ENCODE data around the gene PLAGL2. TPM values are rescaled to one million over a fixed set of nuclear protein-coding genes. Genes with fewer than 3 reads are reported as not detected.
"Not testable (repeated sequence)": the region's sequence is repeated elsewhere in the genome, so short reads cannot be mapped to it uniquely, and the experiment has no call there.

PLAGL2 gene
- total RNA-seq, 3 donors from 2014 or later, result 2.9 to 7.6 (median 4.3) TPM

DNA sequence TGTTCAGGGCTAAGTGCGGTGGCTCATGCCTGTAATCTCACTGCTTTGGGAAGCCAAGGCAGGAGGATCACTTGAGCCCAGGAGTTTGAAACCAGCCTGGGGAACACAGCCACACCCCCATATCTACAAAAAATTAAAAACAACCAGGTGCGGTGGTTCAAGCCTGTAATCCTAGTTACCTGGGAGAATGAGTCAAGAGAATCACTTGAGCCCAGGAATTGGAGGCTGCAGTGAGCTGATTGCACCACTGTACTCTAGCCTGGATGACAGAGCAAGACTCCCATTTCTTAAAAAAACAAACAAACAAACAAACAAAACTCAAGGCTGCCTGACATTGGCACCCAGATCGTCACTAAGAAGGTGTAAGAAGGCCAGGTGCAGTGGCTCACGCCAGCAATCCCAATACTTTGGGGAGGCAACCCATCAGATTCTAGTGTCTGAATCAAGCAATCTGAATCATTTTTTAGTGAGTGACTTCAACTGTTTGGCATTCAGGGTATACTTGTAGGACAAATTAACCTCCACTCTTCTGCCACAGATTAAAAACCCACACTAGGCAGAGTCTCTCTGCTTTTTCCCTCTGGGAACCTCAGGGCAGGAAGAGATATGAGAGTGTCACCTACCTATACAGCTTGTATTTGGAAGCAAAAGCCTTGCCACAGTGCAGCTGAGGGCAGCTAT, 6.1 kb downstream of the PLAGL2 start:
- no peak overlapping the region for H3K4me3 ChIP-seq
- H3K27me3 ChIP-seq, result no peaks in the 10 kb centered on the region
- H3K4me1 ChIP-seq, result peaks cover 5 to 40% of the 10 kb centered on the region in 2 donors
- no peaks in the 10 kb centered on the region for H3K36me3 ChIP-seq
- H3K9me3 ChIP-seq, result no peaks in the 10 kb centered on the region
- peak overlapping the region; percentile 97 to 99 for H3K27ac ChIP-seq
- intact Hi-C loops (cut with DNase I; ENCODE audit: low total_unique reads), result no loop called here
- DNase-seq (ENCODE audit: low spot score in 2 of 2), result no peak
- TF ChIP-seq POLR2AphosphoS5 (IDR thresholded peaks at IDR 0.05) (no peak), POLR2A (IDR thresholded peaks at IDR 0.05) (no peak)
- TF ChIP-seq, protein P1, sequence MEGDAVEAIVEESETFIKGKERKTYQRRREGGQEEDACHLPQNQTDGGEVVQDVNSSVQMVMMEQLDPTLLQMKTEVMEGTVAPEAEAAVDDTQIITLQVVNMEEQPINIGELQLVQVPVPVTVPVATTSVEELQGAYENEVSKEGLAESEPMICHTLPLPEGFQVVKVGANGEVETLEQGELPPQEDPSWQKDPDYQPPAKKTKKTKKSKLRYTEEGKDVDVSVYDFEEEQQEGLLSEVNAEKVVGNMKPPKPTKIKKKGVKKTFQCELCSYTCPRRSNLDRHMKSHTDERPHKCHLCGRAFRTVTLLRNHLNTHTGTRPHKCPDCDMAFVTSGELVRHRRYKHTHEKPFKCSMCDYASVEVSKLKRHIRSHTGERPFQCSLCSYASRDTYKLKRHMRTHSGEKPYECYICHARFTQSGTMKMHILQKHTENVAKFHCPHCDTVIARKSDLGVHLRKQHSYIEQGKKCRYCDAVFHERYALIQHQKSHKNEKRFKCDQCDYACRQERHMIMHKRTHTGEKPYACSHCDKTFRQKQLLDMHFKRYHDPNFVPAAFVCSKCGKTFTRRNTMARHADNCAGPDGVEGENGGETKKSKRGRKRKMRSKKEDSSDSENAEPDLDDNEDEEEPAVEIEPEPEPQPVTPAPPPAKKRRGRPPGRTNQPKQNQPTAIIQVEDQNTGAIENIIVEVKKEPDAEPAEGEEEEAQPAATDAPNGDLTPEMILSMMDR (IDR thresholded peaks at IDR 0.05), result no peak

DNA sequence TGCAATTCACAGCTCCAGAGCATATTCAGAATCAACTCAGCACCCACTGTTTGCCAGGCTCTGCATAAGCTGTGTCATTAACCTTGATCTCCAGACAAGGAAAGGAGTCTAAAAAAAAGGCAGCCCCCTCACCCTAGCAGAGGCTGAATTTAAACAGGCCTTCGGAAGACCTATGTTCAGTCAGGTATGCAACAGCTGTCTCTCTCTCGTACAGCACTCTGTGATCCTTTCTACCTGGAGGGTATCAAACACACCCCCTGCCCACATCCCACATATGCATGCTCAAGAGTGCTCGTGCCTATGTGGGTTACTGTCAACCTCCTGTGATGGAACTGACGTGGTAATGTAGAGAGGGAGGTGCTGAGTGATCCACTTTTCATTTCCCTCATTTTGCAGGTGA, 8.5 kb downstream of the PLAGL2 start:
- TF ChIP-seq POLR2AphosphoS5 (IDR thresholded peaks at IDR 0.05) (no peak), POLR2A (IDR thresholded peaks at IDR 0.05) (no peak)
- no peak for DNase-seq (ENCODE audit: low spot score in 2 of 2)
- H3K4me3 ChIP-seq, result no peak overlapping the region
- no peaks in the 10 kb centered on the region for H3K27me3 ChIP-seq
- H3K27ac ChIP-seq, result no peak overlapping the region
- H3K36me3 ChIP-seq, result no peaks in the 10 kb centered on the region
- H3K4me1 ChIP-seq, result peaks cover 0 to 16% of the 10 kb centered on the region in 2 donors
- H3K9me3 ChIP-seq, result no peaks in the 10 kb centered on the region
- intact Hi-C loops (cut with DNase I; ENCODE audit: low total_unique reads), result no loop called here

DNA sequence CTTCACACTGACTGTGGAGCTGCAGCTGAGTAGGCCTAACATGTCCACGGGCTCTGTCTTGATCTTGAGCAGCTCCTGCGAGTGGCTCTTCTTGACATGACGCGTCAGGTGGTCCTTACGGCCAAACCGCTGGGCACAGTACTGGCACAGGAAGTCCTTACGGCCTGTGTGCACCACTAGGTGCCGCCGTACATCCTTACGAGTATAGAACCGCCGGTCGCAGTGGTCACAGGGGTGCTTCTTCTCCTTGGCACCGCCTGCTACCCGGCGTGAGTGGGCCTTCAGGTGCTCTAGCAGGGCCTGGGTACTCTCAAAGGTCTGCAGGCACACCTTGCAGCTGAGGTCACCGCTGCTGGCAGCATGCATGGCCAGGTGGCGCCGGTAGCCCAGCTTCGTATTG, 10.4 kb downstream of the PLAGL2 start:
- not testable (repeated sequence) for H3K4me3 ChIP-seq, H3K36me3 ChIP-seq

DNA sequence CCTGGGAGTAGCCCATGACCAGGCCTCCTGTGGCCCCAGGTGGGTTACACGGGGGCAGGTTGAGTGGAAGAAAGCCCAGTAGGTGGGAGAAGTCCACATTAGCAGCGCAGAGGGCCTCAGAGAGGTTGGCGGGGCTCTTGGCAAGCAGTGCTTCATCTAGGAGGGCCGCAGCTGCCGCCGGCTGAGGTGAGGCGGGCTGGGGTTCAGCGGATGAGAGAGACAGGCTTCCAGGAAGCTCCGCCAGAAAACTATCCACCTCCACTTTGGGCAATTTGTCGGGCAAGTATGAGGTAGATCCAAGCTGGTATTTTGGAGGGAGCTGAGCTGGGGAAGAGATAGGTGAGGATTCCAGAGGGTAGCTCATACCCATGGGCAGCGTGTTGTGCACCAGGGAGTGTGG, 10.9 kb downstream of the PLAGL2 start:
- H3K4me3 ChIP-seq; H3K4me1 ChIP-seq; H3K9me3 ChIP-seq; H3K36me3 ChIP-seq; DNase-seq (ENCODE audit: low spot score in 2 of 2); H3K27me3 ChIP-seq; intact Hi-C loops (cut with DNase I; ENCODE audit: low total_unique reads): not testable (repeated sequence)
- peak overlapping the region in 1 of 2 donors; percentile 54 for H3K27ac ChIP-seq

More for the DNA sequence above, 10.4 kb downstream of the PLAGL2 start:
- H3K27ac ChIP-seq; H3K4me1 ChIP-seq; H3K27me3 ChIP-seq; DNase-seq (ENCODE audit: low spot score in 2 of 2); intact Hi-C loops (cut with DNase I; ENCODE audit: low total_unique reads); H3K9me3 ChIP-seq: not testable (repeated sequence)

DNA sequence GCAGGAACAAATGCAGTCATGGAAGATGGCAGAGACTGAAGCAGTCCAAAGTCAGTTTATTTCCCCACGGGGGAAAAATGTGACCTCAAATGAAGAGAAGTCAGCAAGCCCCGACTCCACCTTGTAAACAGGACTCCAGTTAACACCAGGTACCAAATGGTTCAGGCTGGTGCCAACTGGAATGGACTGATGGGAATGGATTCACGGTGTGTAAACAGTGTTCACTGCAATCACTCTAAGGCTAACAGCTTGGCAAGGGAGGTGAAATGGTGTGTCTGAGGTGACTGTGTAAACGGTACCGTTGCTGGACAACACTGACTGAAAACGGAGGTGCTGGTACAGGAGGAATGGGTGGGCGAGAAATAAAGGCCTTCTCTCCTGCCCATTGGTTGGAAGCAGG, 12.0 kb downstream of the PLAGL2 start:
- Histone ChIP-seq H3K36me3 (no peaks in the 10 kb centered on the region), H3K4me1 (no peaks in the 10 kb centered on the region), H3K9me3 (no peaks in the 10 kb centered on the region), H3K4me3 (no peak overlapping the region), H3K27me3 (no peaks in the 10 kb centered on the region), H3K27ac (peak overlapping the region; percentile 54 to 77)
- TF ChIP-seq, protein P1 (IDR thresholded peaks at IDR 0.05), result no peak
- TF ChIP-seq POLR2AphosphoS5 (IDR thresholded peaks at IDR 0.05) (no peak), POLR2A (IDR thresholded peaks at IDR 0.05) (no peak)
- intact Hi-C loops (cut with DNase I; ENCODE audit: low total_unique reads), result no loop called here
- DNase-seq (ENCODE audit: low spot score in 2 of 2), result no peak

DNA sequence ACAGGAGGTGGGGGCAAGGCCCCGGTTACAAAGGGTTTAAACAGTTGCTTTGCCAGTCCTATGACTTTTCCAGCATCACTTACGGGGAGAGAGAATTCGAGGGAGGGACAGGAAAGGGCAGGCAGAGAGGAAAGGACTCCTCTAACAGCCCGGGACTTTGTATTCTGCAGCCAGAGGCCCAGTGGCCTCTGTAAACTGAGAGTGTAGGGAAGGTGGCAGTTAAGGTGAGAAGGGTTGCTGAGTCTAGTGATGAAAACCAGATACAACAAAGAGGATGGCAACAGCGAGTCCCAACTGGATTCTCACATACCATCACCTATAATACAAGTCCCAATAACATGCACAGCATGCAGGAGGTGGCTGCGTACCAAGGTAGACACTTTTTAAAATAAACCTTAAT, 13.5 kb downstream of the PLAGL2 start:
- DNase-seq (ENCODE audit: low spot score in 2 of 2), result no peak
- Histone ChIP-seq H3K9me3 (no peaks in the 10 kb centered on the region), H3K27me3 (no peaks in the 10 kb centered on the region), H3K36me3 (no peaks in the 10 kb centered on the region), H3K27ac (peak overlapping the region; percentile 36 to 57), H3K4me3 (no peak overlapping the region), H3K4me1 (peaks cover 5 to 6% of the 10 kb centered on the region in 2 donors)
- intact Hi-C loops (cut with DNase I; ENCODE audit: low total_unique reads), result no loop called here
- no peak for TF ChIP-seq POLR2A (IDR thresholded peaks at IDR 0.05)
- TF ChIP-seq POLR2AphosphoS5 (IDR thresholded peaks at IDR 0.05), result no peak
- TF ChIP-seq, protein P1 (IDR thresholded peaks at IDR 0.05), result no peak

DNA sequence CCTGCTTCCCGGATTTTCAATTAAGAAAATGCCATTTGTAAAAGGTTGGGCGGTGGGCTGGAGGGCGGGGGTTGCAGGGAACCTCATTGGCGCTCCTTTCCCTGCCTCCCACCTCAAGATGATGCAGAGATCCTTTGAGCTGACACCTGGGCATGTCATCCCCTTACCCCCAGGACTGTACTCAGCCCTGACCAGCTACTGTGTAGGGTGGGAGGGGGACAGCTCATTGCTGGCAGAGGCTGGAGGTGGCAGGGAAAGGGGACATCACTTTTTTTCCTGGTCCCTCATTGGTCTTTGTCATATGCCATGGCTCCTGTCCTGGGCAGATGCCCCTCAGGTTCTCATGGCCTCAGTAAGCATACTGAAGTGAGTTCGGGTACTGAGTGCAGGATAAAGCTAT, 14.2 kb downstream of the PLAGL2 start:
- H3K9me3 ChIP-seq; H3K36me3 ChIP-seq; H3K4me3 ChIP-seq; intact Hi-C loops (cut with DNase I; ENCODE audit: low total_unique reads); H3K27me3 ChIP-seq; DNase-seq (ENCODE audit: low spot score in 2 of 2): not testable (repeated sequence)
- peaks cover 5 to 10% of the 10 kb centered on the region in 2 donors for H3K4me1 ChIP-seq
- peak overlapping the region in 1 of 2 donors; percentile 26 for H3K27ac ChIP-seq

Data from breast epithelium (tissue), 4 donors.